ENCODE results near the gene ABCD3.
"Not testable (repeated sequence)": the region's sequence is repeated elsewhere in the genome, so short reads cannot be mapped to it uniquely, and the experiment has no call there.

Gene ABCD3

DNA sequence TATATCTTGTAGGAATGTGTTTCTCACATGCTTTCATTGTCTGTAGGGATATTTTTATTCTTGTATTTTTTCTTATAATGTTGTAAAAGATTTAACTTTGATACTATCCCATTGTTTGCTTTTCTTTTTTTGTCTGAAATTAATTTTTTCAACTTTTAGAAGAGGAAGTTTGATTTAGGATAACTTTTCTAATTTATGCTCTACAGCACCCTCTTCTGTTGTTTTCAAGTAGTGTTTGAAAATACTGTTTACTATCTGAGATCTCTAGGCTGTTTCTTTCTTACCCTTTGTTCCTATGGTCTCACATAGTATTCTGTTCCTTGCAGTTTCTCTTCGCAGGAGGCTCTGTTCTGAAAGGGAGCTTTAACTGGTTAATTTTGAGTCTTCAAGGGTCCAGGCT lies 21.9 kb downstream of the ABCD3 start:
- H3K4me3 ChIP-seq (ENCODE audit: control insufficient read depth, low read depth, low read length), result no peak overlapping the region
- no peak for DNase-seq (ENCODE audit: low read depth)
- TF ChIP-seq, protein P1, sequence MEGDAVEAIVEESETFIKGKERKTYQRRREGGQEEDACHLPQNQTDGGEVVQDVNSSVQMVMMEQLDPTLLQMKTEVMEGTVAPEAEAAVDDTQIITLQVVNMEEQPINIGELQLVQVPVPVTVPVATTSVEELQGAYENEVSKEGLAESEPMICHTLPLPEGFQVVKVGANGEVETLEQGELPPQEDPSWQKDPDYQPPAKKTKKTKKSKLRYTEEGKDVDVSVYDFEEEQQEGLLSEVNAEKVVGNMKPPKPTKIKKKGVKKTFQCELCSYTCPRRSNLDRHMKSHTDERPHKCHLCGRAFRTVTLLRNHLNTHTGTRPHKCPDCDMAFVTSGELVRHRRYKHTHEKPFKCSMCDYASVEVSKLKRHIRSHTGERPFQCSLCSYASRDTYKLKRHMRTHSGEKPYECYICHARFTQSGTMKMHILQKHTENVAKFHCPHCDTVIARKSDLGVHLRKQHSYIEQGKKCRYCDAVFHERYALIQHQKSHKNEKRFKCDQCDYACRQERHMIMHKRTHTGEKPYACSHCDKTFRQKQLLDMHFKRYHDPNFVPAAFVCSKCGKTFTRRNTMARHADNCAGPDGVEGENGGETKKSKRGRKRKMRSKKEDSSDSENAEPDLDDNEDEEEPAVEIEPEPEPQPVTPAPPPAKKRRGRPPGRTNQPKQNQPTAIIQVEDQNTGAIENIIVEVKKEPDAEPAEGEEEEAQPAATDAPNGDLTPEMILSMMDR (IDR thresholded peaks at IDR 0.05; ENCODE audit: control insufficient read depth, insufficient read depth, low read depth, low read length, missing control alignments), result no peak

DNA sequence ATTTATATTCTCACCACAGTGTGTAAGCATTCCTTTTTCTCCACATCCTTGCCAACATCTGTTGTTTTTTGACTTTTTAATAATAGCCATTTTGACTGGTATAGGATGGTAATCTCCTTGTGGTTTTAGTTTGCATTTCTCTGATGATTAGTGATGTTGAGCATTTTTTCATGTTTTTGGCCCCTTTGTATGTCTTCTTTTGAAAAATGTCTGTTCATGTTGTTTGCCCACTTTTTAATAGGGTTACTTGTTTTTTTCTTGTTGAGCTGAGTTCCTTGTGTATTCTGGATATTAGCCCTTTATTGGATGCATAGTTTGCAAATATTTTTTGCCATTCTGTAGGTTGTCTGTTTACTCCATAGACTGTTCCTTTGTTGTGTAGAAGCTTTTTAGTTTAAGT lies 24.9 kb downstream of the ABCD3 start:
- H3K4me3 ChIP-seq (ENCODE audit: control insufficient read depth, low read depth, low read length); DNase-seq (ENCODE audit: low read depth): not testable (repeated sequence)

DNA sequence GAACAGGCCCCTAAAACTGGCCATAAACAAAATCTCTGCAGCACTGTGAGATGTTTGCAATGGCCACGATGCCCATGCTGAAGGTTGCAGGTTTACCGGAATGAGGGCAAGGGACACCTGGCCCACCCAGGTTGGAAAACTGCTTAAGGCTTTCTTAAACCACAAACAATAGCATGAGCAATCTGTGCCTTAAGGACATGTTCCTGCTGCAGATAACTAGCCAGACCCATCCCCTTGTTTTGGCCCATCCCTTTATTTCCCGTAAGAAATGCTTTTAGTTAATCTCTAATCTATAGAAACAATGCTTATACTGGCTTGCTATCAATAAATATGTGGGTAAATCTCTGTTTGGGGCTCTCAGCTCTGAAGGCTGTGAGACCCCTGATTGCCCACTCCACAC lies 26.6 kb downstream of the ABCD3 start:
- H3K4me3 ChIP-seq (ENCODE audit: control insufficient read depth, low read depth, low read length); DNase-seq (ENCODE audit: low read depth): not testable (repeated sequence)

DNA sequence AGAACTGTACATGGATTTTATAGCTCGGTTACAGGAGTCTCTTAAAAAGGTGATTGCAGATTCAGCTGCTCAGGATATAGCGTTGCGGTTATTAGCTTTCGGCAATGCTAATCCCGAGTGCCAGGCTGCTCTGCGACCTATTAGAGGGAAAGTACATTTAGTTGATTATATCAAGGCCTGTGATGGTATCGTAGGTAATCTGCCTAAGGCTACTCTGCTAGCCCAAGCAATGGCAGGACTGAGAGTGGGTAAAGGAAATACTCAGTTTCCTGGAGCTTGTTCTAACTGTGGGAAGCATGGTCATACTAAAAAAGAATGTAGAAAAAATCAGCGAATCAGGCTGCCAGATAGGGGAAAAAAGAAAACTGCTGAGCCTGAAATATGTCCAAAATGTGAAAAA lies 27.5 kb downstream of the ABCD3 start:
- not testable (repeated sequence) for DNase-seq (ENCODE audit: low read depth); H3K4me3 ChIP-seq (ENCODE audit: control insufficient read depth, low read depth, low read length)

DNA sequence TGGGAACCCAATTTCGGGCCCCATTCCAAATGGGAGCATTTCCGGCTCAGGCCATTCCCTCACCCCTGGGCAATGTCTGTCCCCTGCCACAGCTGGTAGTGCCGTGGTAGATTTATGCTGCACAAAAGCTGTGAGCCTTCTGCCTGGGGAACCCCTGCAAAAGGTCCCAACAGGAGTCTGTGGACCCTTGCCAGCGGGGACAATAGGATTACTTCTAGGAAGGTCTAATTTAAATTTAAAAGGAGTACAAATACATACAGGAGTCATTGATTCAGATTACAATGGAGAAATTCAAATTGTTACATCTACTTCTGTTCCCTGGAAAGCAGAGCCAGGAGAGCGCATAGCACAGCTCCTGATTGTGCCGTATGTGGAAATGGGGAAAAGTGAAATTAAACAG lies 28.0 kb downstream of the ABCD3 start:
- H3K4me3 ChIP-seq (ENCODE audit: control insufficient read depth, low read depth, low read length); DNase-seq (ENCODE audit: low read depth): not testable (repeated sequence)

DNA sequence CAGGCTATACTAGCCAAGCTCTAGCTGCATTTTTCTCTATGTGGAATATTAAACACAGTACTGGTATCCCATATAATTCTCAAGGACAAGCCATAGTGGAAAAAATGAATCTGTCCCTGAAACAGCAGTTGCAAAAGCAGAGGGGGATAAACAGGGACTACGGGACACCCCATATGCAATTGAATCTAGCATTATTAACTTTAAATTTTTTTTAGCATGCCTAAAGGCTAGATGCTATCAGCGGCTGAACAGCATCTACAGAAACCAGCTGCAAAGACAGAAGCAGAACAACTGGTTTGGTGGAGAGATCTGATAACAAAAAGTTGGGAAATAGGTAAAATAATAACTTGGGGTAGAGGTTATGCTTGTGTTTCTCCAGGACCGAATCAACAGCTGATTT lies 30.6 kb downstream of the ABCD3 start:
- not testable (repeated sequence) for DNase-seq (ENCODE audit: low read depth); H3K4me3 ChIP-seq (ENCODE audit: control insufficient read depth, low read depth, low read length)

DNA sequence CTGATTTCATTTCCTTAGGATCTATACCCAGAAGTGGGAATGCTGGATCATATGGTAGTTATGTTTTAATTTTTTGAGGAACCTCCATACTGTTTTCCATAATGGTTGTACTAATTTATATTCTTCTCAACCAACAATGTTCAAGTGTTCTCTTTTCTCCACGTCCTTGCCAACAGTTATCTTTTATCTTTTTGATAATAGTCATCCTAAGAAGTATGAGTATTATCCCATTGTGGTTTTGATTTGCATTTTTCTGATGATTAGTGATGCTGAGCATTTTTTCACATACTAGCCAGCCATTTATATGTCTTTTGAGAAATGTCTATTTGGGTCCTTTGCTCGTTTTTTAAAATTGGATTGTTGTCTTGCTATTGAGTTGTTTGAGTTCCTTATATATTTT lies 38.5 kb downstream of the ABCD3 start:
- TF ChIP-seq, protein P1 (IDR thresholded peaks at IDR 0.05; ENCODE audit: control insufficient read depth, insufficient read depth, low read depth, low read length, missing control alignments), result no peak
- no peak overlapping the region for H3K4me3 ChIP-seq (ENCODE audit: control insufficient read depth, low read depth, low read length)
- DNase-seq (ENCODE audit: low read depth), result no peak

DNA sequence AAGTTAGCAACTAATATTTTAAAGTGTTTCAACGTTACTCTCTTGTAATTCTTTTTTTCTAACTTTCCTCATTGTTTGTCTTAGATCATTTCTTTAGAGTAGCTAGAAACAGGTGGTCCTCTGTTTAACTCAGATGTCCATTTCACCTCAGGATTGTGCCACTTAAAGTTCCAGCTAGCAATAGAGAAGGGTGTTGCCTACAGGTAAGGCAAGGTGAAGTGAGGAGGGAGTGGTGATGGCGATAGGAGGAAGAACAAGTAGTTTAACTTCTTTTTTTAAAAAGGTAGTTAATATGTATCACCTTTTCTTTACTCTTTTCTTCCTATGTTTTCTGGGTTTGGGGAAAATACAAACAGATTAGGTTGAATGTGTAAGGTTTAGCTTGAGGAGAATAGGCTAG lies 44.4 kb downstream of the ABCD3 start:
- no peak for DNase-seq (ENCODE audit: low read depth)
- TF ChIP-seq, protein P1 (IDR thresholded peaks at IDR 0.05; ENCODE audit: control insufficient read depth, insufficient read depth, low read depth, low read length, missing control alignments), result no peak
- no peak overlapping the region for H3K4me3 ChIP-seq (ENCODE audit: control insufficient read depth, low read depth, low read length)

DNA sequence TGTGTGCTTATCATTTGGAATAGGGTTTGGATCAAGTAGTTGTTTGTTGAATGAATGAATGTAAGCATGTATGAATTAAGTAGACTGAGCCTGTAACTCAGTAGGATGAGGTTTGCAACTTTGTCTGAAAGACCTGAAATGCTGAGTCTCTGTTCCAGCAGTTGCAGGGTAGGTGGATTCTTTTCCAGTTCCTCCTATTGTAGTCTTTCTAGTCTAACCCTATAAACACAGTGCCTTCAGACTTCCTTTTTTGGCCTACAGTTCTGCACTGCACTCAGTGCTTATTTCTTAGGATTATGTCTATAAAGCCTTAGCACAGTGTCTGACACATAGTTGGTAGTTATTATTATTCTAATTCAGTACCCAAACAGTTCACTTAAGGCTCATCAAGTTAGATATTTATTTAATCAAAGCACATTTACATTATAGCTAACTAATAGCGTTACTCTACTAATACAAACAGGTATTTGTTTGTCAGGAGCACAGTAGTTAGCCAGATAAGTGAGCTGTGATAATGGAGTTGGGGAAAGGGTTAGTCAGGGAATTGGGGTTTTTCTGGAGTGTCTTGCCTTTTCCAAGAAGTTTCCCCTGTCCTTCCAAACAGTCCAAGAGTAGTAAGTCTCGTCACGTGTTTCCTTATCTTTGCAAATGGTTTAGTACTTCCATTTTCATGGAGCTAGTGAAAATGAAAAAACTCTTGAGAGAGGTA lies 45.0 kb downstream of the ABCD3 start:
- DNase-seq (ENCODE audit: low read depth), result no peak
- no peak overlapping the region for H3K4me3 ChIP-seq (ENCODE audit: control insufficient read depth, low read depth, low read length)
- TF ChIP-seq, protein P1 (IDR thresholded peaks at IDR 0.05; ENCODE audit: control insufficient read depth, insufficient read depth, low read depth, low read length, missing control alignments), result no peak
